ENCODE data around the gene CNOT2.

GRCh38 chr12:70213707-70214106, 29.5 kb upstream of the CNOT2 start:
- TF ChIP-seq EP300 (IDR thresholded peaks at IDR 0.05) = no peak
- TF ChIP-seq CTCF (IDR thresholded peaks at IDR 0.05) = no peak
- TF ChIP-seq POLR2A (IDR thresholded peaks at IDR 0.05) = no peak
- TF ChIP-seq POLR2AphosphoS5 (IDR thresholded peaks at IDR 0.05) = no peak

All from sigmoid colon (tissue), 4 donors.